Large intestine (tissue), 3 donors: ENCODE data around the gene TCTN1. TPM values are rescaled to one million over a fixed set of nuclear protein-coding genes. Genes with fewer than 3 reads are reported as not detected.

Experiments
- DNase-seq, 2 donors: peaks; one replicate each; pipeline versions ENCODE4 v3.0.0 to v3.0.0-alpha.2; 2013
- H3K27ac ChIP-seq: one replicate; pipeline ENCODE4 v1.5.1; 2013; ENCODE audit warnings: low read length
- H3K27me3 ChIP-seq: 2 replicates; pipeline ENCODE4 v1.6.1; 2013; ENCODE audit warnings: low read length; ENCODE audit not compliant: control insufficient read depth, insufficient read depth
- H3K36me3 ChIP-seq: 2 replicates; pipeline ENCODE4 v1.6.1; 2013; ENCODE audit warnings: low read length; ENCODE audit not compliant: control insufficient read depth, insufficient read depth
- H3K4me1 ChIP-seq: one replicate; pipeline ENCODE4 v1.6.1; 2013; ENCODE audit warnings: low read length; ENCODE audit not compliant: control insufficient read depth, insufficient read depth
- H3K4me3 ChIP-seq: one replicate; pipeline ENCODE4 v1.5.1; 2013; ENCODE audit warnings: low read length
- H3K9me3 ChIP-seq: one replicate; pipeline ENCODE4 v1.6.1; 2013; ENCODE audit warnings: mild to moderate bottlenecking, low read depth, low read length, moderate library complexity; ENCODE audit not compliant: control insufficient read depth
- WGBS: methylation state at CpG from one replicate; pipeline ENCODE4 v1.1.5; 2013; ENCODE audit warnings: low lambda C conversion rate; ENCODE audit not compliant: insufficient coverage; 5-methylcytosine and 5-hydroxymethylcytosine counted together
- polyA plus RNA-seq: library from polyadenylated mRNA; unstranded; fragments of 120-200 nt; gene quantifications from one replicate; pipeline ENCODE4 v1.2.1, GENCODE V29; 2013

The TCTN1 gene
- polyA plus RNA-seq, 1 donor: 25.2 TPM

GRCh38 chr12:110677982-110678381, 64.1 kb downstream of the TCTN1 start:
- no peak for DNase-seq
- Histone ChIP-seq H3K4me1 (no peaks in the 10 kb centered on the region), H3K27me3 (no peaks in the 10 kb centered on the region), H3K27ac (no peak overlapping the region), H3K4me3 (no peak overlapping the region), H3K9me3 (no peaks in the 10 kb centered on the region), H3K36me3 (no peaks in the 10 kb centered on the region)
- WGBS: no CpG with 5 or more reads among the region's 4 CpGs

DNA sequence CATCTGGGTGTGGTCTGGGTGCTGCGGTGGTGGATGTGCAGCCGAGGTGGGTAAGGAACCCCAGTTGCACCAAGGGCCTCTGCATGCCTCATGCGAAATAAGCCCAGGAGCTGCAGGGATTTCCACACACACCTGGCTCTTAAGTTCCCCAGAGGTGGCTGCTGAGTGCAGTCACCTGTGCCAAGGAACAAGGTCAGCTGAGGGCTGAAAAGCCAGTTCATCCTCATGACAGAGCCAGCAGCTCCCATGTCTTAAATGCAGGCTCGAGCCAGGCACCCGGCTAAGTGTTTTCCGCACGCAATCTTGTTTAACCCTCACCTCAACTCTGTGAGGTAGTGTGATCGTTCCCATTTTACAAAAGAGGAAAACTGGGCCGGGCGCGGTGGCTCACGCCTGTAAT, 65.3 kb downstream of the TCTN1 start:
- no CpG with 5 or more reads among the region's 12 CpGs for WGBS
- H3K4me3 ChIP-seq: no peak overlapping the region
- no peak for DNase-seq
- no peaks in the 10 kb centered on the region for H3K4me1 ChIP-seq
- no peaks in the 10 kb centered on the region for H3K27me3 ChIP-seq
- no peaks in the 10 kb centered on the region for H3K36me3 ChIP-seq
- no peak overlapping the region for H3K27ac ChIP-seq
- no peaks in the 10 kb centered on the region for H3K9me3 ChIP-seq

GRCh38 chr12:110680032-110680431, 66.1 kb downstream of the TCTN1 start:
- Histone ChIP-seq H3K4me1 (no peaks in the 10 kb centered on the region), H3K27me3 (no peaks in the 10 kb centered on the region), H3K36me3 (no peaks in the 10 kb centered on the region), H3K9me3 (no peaks in the 10 kb centered on the region), H3K4me3 (no peak overlapping the region), H3K27ac (no peak overlapping the region)
- WGBS: no CpG with 5 or more reads among the region's 1 CpG
- no peak for DNase-seq

- no peak overlapping the region for H3K27ac ChIP-seq
- peaks cover 4% of the 10 kb centered on the region for H3K4me1 ChIP-seq
- no peak overlapping the region for H3K4me3 ChIP-seq
- no peaks in the 10 kb centered on the region for H3K36me3 ChIP-seq
- 100% methylated on average over 2 of the region's 2 CpGs for WGBS
- H3K9me3 ChIP-seq: no peaks in the 10 kb centered on the region
- DNase-seq: no peak
- peaks cover 8% of the 10 kb centered on the region for H3K27me3 ChIP-seq
Observed at GRCh38 chr12:110683888-110684287, 70.0 kb downstream of the TCTN1 start.

DNA sequence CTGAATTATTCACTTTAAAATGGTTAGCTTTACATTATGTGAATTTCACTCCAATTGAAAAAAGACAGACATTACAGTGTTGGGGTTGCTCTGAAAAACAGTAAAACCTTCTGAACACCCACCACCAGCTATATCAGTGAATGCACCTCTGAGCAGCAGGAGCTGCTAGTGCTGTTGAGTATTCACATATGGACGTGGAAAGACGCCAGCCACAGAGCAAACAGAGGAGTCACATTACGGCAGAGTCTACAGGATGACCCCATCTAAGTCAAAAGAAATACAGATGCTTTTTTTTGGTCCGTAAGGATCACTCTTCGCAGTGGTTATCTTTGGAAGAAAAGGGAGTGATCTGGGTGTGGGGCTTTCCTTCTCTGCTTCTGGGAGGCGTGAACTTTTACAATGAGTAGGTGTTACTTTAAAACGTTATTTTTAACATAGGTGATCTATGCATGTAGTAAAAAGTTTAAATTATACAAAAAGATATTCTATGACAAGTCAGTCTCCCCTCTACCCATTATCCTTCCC, 70.4 kb downstream of the TCTN1 start:
- WGBS: 60% methylated on average over 1 of the region's 7 CpGs
- Histone ChIP-seq H3K4me1 (peaks cover 5% of the 10 kb centered on the region), H3K27ac (no peak overlapping the region), H3K4me3 (no peak overlapping the region), H3K9me3 (no peaks in the 10 kb centered on the region), H3K36me3 (no peaks in the 10 kb centered on the region), H3K27me3 (peaks cover 8% of the 10 kb centered on the region)
- DNase-seq: no peak

DNA sequence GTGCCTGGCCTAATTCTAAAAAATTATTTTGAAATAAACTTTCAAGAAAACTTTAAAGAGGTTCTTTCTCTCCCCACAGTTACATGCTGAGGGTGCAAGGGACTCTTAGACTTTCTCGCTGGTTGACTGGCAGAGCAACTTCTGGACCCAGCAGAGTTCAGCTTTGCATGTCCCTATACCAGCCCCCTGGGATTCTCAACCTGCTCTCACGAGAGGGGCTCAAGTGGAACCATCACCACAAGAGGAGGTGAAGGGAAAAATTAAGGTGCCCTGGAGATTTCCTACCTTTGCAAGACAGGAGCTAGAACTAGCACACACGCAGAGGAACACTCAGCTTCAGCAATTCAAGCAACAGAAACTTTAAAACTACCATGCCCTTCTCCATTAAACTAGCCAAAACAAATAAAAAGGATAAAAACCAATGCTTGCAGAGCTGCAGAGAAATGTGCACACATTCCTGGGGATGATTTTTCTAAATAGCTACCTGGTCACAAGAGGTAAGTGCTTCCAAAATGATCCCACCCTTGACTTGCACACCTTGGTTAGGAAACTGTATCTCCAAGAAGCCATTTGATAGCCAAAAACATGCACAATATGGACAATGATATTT, 72.5 kb downstream of the TCTN1 start:
- WGBS: no CpG with 5 or more reads among the region's 3 CpGs
- Histone ChIP-seq H3K27ac (no peak overlapping the region), H3K27me3 (peaks cover 8% of the 10 kb centered on the region), H3K4me1 (peaks cover 9% of the 10 kb centered on the region), H3K9me3 (no peaks in the 10 kb centered on the region), H3K4me3 (no peak overlapping the region), H3K36me3 (no peaks in the 10 kb centered on the region)
- no peak for DNase-seq

- Histone ChIP-seq H3K9me3 (no peaks in the 10 kb centered on the region), H3K4me3 (no peak overlapping the region)
Observed at GRCh38 chr12:110687396-110688169, 73.7 kb downstream of the TCTN1 start.

DNA sequence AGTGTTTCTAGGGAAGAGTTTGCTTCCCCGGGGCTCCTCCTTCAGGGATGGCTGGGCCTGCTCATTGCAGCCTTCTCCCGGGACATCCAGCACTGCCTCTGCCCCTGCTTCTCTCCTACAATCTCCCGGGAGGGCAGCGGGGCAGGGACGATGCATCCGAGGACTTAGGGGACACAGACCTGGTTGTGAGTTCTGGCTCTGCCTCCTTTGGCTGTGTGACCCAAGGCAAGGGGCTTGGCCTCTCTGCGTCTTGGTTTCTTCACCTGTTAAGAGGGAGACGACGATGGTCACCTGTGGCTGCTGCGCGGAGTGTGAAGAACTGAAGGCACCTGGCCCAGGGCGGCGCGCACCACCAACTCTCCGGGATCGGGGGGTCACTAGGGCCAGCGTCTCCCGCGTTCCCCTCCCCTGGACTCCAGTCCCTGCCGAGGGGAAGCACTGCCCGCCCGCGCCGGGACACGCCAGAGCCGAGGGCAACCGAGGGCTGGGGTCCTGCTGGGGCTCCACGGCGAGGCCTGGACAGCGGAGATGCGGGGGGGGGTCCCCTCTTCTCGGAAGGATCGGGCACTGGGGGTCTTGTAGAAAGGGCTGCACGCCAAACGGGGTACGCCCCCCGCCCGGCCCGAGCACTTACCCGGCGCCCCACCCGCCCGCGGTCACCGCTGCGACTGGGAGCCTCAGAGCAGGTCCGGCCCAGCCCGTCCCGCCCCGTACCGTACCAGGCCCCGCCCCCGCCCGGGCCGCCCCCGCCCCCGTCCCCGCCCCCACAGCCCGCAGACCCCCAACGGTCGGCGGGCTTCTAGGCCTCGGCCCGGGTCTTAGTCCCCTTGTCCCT, 74.7 kb downstream of the TCTN1 start, which contains the start of gene HVCN1:
Gene HVCN1, minus strand, starts transcription at position 670 of the 835 bp plus-strand sequence. CDS start 5,870 bp downstream, outside the sequence.
- Histone ChIP-seq H3K4me3 (peak within 1 kb of the TSS; percentile 55), H3K36me3 (no peaks in the 10 kb centered on the region), H3K9me3 (no peaks in the 10 kb centered on the region), H3K27ac (no peak within 1 kb of the TSS), H3K27me3 (peaks cover 8% of the 10 kb centered on the region), H3K4me1 (peaks cover 9% of the 10 kb centered on the region)
- DNase-seq: no peak
- no CpG with 5 or more reads among the region's 64 CpGs for WGBS

More at GRCh38 chr12:110687396-110688169, 73.7 kb downstream of the TCTN1 start:
- no peak for DNase-seq
- 86% methylated on average over 7 of the region's 15 CpGs for WGBS
- peaks cover 8% of the 10 kb centered on the region for H3K27me3 ChIP-seq
- H3K4me1 ChIP-seq: peaks cover 9% of the 10 kb centered on the region
- H3K36me3 ChIP-seq: no peaks in the 10 kb centered on the region
- no peak overlapping the region for H3K27ac ChIP-seq

- Histone ChIP-seq H3K27me3 (peaks cover 8% of the 10 kb centered on the region), H3K9me3 (no peaks in the 10 kb centered on the region), H3K36me3 (no peaks in the 10 kb centered on the region), H3K27ac (no peak overlapping the region), H3K4me1 (peaks cover 9% of the 10 kb centered on the region), H3K4me3 (peak overlapping the region; percentile 55)
- no CpG with 5 or more reads among the region's 38 CpGs for WGBS
- DNase-seq: peak; percentile 17 to 59
Observed at GRCh38 chr12:110689281-110690126, 75.6 kb downstream of the TCTN1 start.
